H4 (cell line): ENCODE measurements around the gene MAP1A. TPM values are rescaled to one million over a fixed set of nuclear protein-coding genes. Genes with fewer than 3 reads are reported as not detected.
A peak's percentile ranks its signal among the peaks of the same experiment; 100 is the strongest.

Experiments used
- DNase-seq: peaks from one replicate; pipeline ENCODE4 v3.0.0-alpha.2; 2015; ENCODE audit warnings: low spot score
- total RNA-seq: library from RNA; depleted of rRNA; stranded (reverse); fragments of >200 nt; shearing (Covaris generic); gene quantifications from 2 replicates; pipeline ENCODE4 v1.2.3, GENCODE V29; 2014; rRNA removed

Gene MAP1A
- 32.9 and 40.6 TPM in 2 replicates for total RNA-seq

- peak; percentile 60 for DNase-seq
These were observed at the start of gene MAP1A for GRCh38 chr15:43517354-43518196. MAP1A (plus strand) TSS chr15:43517608; CDS start chr15:43521474, 3,866 bp downstream.

- DNase-seq, result no peak
These were observed 47.5 kb upstream of the MAP1A start for GRCh38 chr15:43469867-43470266.

- no peak for DNase-seq
These were observed 45.4 kb upstream of the MAP1A start for GRCh38 chr15:43471975-43472374.

- no peak for DNase-seq
These were observed 43.5 kb upstream of the MAP1A start for GRCh38 chr15:43473885-43474284.

GRCh38 chr15:43483297-43484128, 33.9 kb upstream of the MAP1A start:
- no peak for DNase-seq

GRCh38 chr15:43484455-43484854, 33.0 kb upstream of the MAP1A start:
- DNase-seq, result no peak

- DNase-seq, result no peak
These were observed 30.0 kb upstream of the MAP1A start for GRCh38 chr15:43487271-43487895.

- no peak for DNase-seq
These were observed 28.6 kb upstream of the MAP1A start for GRCh38 chr15:43488790-43489189.

GRCh38 chr15:43489191-43489590, 28.2 kb upstream of the MAP1A start:
- DNase-seq, result no peak

GRCh38 chr15:43492266-43492665, 25.1 kb upstream of the MAP1A start:
- DNase-seq, result no peak

- DNase-seq, result peak; percentile 95
These were observed 24.5 kb upstream of the MAP1A start, which contains the start of gene TP53BP1 for GRCh38 chr15:43492673-43493601. TP53BP1 (minus strand) TSS chr15:43493156; CDS start chr15:43493043, 113 bp downstream.

GRCh38 chr15:43493703-43494472, 23.5 kb upstream of the MAP1A start:
- no peak for DNase-seq

GRCh38 chr15:43498990-43499389, 18.4 kb upstream of the MAP1A start:
- no peak for DNase-seq

GRCh38 chr15:43499635-43500034, 17.8 kb upstream of the MAP1A start:
- no peak for DNase-seq

- no peak for DNase-seq
These were observed 11.7 kb upstream of the MAP1A start for GRCh38 chr15:43505738-43506137.

- no peak for DNase-seq
These were observed 9.0 kb upstream of the MAP1A start for GRCh38 chr15:43508421-43508820.

- DNase-seq, result peak; percentile 3
These were observed 8.3 kb upstream of the MAP1A start for GRCh38 chr15:43508991-43509659.

- DNase-seq, result no peak
These were observed 7.7 kb upstream of the MAP1A start for GRCh38 chr15:43509660-43510199.
